ENCODE data around the gene PRKAG2.
A peak's percentile ranks its signal among the peaks of the same experiment; 100 is the strongest.

The PRKAG2 gene

DNA sequence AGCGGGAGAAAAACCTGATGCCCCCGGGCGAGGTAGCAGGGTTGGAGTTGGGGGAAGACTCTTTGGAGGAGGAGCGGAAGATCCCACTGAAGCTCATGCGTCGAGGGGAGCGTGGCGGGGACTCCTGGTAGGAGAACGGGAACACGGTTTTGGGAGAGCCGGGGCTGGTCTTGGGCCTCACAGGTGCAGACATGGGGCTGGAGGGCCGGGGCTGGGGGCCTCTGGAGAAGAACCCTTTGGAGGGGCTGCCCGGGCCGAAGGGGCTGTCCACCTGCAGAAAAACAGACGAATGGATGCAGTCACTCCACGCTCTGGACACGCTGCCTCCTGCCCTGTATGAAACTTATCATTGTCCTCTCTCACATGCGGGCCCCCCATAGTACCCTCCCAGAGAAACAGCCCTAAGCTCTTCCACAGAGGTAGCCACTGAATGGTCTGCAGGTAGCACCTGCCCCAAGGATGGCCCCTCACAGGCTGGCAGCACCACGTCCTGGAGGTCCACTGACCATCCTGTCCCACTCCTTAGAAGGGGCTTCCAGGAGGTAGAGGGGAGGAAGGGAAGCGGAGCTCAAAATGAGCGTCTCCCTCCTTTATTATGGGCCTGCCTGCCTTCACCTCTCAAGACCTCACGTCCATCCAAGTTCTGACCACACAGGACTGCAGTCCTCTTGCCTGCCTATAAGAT is 95.6 kb downstream of the PRKAG2 start:
- DNase-seq = no peak

DNA sequence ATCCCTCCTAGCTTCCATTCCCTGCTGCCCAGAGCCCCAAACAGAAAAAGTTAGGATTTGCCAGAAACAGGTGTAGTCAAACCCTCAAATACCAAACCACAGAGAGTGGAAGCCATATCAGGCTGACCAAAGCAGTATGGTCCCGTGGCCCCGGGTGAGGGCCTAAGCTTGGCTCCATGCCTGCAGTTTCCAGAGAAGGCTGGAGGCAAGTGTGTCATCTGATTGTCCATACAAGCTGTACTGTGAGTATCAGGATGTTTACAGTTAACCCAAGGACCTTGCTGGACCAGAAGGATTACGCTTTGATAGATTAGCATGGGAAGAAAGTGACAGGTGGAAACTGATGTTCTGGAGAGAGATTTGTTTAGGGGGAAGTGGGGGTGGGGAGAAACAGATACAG is 96.3 kb downstream of the PRKAG2 start:
- DNase-seq = no peak

DNA sequence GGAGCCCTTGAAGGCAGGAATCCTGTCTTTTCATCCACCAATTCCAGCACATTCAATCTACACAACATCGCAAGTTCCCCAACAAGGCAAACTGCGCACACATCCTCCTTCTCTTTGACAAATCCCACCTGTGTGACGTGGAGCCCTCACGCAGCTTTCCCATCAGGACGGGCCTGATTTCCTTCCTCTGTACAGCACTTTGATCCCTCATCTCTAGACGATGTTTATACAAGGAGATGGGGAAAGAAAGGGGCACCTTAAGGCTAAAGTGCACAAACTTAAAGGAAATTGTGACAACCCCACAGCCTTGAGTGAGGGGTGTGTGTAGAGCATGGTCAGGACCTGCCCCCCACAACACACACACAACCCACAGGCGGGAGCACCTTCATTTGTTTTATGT is 97.2 kb downstream of the PRKAG2 start:
- no peak for DNase-seq

DNA sequence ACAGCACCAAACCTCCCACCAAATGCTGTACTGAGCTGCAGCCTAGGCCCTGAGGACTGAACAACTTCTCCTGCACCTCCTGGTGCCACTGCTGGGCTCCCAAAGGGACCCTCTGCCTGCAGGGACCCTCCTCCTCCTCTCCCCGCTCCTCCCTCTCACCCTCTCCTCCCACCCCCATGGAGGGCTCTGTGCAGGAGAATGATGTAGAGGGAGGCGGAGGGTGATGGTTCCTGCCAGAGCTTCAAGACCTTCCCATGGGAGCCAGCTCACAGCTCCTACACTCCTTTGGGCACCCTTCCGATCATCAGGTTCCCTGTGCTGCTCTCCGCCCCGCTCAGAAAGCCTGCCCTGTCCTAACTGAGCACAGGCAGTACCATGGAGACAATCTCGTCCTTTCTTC is 97.7 kb downstream of the PRKAG2 start:
- DNase-seq = no peak

DNA sequence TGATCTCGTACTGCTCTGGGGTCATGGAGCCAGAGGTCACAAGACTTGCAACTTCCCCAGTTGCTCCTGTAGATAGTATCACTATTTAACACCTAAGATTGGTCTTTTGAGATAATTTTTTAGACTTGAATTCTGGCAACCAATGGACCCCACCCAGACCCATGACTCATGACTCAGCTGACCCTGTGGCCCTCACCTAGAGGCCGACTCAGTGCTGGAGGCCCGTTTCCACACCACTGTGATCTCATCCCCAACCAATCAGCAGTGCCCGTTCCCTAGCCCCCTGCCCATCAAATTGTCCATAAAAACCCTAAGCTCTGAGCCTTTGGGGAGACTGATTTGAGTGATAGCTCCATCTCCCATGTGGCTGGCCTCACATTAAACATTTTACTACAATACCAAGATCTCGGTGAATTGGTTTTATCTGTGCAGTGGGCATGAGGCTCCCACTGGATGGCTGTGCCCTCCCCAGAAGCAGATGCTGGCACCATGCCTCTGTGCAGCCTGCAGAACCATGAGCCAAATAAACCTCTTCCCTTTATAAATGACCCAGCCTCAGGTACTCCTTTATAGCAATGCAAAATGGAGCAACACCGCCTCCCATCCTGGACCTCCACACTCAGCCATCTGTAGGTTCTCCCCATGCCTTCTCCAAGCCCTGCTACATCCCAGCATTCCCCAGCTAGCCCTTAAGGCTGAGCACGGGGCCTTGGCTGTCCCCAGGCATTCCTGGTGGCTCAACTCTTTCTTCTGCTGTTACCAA is 98.8 kb downstream of the PRKAG2 start:
- DNase-seq = no peak

DNA sequence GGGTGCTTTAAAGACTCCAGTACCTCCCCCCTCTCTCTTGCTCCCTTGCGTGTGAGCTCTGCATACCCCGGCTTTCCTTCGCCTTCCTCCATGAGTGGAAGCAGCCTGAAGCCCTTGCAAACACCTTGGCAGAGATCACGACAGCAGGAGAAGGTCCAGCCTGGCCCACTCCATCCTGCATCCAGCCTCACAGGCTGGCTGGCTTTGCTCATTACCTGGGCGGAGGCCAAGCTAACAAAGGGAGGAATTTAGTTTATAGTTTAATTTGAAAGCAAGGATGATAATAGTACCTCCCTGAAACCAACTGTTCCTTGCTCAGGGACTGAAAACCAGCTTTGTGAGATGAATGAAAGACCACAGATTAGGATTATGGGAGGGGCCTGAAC is 99.4 kb downstream of the PRKAG2 start:
- no peak for DNase-seq

DNA sequence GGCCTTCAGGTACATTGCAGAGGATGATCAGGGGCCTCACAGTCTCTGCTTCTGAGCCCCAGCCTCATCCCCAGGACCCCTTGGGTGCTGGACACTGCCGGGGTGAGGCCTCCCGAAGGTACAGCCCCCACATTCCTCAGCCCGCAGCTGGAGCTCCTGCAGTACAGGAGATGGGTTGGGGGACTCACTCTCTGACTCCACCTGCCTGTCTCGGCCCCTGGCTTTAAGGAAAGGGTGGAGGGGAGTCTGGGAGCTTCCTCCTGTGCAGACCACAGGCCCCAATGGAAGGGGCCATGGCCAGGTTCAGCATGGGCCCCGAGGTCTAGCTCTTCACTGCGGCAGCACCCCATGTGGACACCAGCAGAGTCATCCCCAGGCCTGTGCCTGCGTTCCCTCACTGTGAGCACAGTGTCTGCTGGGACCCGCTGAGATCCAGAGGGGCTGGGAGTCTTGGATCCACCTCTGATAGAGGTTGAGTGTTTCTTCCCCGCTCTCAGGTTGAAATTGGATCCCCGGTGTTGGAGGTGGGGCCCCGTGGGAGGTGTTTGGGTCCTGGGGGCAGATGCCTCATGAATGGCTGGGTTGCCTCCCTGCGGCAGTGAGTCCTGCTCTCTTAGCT is 99.9 kb downstream of the PRKAG2 start:
- no peak for DNase-seq

DNA sequence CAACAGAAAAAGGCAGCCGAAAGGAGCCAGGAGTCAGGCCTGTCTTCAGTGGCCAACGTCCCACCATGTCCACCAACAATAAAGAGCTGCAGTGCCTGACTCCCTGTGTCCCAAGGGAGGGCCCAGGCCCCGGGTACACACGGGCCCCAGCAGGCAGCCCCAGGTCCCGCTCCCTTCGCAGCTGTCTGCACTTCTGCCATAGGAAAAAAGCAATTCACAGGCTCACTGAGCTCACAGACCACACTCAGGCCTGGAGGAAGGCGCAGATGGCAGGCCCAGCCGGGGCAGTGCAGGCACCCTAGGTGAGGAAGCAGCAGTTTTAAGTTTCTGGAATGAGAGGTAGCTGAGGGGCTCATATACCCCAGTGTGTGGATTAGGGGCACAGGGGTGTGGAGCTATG is 100.5 kb downstream of the PRKAG2 start:
- DNase-seq = no peak

DNA sequence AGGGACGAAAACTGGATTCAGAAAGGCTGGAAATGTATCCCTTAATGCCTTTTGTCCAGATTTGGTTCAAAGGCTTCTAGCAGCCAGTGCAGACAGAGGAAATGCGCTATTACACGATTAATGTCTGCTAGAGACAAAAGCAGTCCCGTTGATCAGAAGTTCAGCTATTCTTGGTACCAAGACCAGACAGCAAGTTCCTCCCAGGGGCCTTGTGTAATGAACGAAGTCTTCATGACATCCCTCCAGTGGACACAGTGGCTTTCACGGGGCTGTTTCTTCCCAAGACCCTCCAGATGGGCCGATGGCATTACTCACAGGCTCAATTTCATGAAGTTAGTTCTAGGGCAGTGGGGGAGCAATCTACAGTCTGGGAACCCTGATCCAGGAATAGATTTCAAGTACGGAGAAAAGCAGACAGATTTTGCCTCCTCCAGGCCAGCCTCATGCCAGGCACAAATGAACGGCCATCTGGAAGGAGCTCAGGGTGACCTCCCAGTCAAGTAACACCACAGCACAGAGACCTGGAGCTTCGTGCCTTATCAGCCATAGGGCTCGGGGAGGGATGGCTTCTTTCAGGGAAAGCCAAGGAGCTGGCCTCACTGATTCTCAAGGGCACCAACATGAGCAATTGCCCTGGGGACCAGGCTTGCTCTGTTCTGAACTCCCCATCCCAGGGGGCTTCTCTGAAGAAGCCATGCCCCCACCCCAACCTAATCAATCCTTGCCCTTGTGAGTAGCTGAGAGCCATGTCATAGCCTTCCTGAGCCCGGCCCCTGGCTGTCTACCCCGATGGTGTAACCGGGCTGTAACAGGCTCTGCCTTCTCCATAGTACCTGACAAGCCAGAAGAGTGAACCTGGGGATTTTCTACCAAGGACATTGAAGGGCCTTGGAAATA is 101.1 kb downstream of the PRKAG2 start:
- no peak for DNase-seq

DNA sequence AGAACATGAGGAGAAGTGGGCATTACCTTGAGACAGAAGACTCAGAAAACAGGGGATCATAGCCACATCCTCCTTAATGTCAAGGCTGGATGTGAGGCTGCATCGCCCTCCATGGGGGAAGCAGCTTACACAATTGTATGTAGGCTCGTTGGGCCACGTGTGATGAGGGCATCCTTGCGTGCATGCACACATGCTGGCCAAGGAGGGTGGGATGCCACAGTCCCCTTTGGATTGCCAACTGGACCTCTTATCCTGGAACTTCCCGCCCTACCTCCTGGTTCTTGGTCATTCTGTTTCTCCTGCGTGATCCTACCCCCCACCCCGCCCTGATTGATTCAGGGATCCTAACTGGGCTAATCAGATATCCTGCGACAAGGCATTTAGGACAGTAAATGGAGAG is 102.0 kb downstream of the PRKAG2 start:
- DNase-seq = no peak

DNA sequence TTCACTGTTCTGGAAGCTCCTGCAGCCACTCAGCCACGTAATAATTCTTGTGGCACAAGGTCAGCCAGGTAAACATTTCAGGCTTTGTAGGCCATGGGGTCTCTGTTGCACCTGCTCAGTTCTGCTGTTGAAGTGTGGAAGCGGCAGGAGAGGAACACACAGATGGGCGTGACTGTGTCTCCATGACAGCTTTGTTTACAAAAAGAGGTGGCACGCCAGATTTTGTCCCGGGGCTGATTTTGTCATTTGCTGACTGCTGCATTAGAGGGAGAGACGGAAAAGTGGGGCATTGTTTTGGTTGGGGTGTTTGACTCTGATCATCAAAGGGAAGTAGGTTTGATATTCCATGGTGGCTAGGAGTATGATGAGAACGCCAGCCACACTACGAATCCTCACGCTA is 103.1 kb downstream of the PRKAG2 start:
- no peak for DNase-seq

DNA sequence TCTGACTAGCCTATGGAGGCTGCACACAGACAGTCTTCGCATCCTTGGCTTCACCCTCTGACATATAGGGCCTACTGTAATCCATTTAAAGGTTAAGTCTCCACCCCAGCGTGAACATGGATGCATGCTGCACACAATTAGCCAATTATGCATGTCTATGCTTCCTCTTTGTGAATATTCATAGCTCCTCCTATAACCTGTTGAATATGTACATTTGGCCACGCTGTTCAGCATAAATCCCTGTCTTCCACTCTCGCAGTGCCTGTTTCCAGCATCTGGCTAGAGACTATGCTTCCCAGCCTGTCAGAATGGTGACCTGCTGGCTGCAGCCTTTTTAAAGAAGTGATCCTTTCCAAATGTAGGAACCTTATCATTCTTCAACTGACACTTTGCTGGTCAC is 106.7 kb downstream of the PRKAG2 start:
- no peak for DNase-seq

DNA sequence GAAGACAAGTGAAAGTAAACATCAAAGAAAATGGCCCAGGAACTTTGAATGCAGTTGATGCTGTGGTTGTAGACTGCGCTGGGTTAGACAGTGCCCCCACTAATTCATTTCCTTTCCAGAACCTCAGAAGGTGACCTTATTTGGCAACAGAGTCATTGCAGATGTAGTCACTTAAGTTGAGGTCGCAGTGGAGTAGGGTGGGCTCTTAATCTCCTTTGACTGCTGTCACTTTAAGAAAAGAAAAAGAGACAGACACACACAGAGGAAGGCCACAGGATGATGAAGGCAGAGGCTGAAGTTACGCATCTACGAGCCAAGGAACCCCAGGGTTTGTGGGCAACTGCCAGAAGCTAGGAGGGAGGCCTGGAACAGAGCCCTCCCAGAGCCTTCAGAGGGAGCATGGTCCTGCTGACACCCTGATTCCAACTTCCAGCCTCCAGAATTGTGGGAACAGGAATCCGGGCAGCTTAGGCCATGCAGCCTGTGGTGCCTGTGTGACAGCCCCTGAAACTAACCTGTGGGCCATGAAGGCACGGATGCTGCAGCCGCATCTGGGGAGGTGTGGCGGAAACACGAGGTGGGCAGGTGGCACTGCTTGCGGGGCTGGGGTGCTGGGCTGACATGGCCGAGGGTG is 107.6 kb downstream of the PRKAG2 start:
- DNase-seq = peak; percentile 77

DNA sequence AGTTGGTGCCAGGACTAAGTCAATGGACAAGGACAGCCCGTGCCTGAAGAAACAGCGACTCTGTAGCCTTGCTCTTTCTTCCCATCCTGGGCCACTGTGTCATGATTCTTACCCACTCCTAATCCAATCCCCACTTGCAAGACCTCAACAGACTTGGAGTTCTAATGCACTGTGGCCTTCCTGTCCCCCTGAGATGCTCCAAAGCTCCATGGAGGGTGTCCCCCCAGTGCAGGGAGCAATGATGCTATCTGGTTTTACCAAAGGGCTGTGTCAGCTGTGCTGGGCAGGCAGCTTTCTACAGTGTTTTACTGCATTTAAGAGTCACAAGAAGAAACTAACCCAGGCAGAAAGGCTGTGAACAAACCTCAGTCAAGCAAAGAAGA is 108.1 kb downstream of the PRKAG2 start:
- DNase-seq = no peak

DNA sequence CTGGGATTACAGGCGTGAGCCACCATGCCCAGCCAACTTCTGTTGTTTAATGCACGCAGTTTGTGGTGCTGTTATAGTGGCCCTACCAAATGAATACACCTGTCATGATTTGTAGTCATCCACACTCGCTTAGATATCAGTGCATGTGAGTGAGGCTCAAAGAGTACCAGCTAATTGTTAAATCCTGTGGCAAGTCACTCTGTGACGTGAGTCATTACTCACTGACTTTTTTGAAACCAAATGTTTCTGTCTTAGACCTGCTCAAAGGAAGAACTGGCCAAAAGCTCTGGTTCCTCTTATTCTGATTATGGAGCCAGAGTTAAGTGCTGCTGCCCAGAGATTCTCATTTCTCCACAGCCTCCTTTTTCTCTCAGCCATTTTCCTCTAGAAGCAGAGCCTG is 109.4 kb downstream of the PRKAG2 start:
- no peak for DNase-seq

DNA sequence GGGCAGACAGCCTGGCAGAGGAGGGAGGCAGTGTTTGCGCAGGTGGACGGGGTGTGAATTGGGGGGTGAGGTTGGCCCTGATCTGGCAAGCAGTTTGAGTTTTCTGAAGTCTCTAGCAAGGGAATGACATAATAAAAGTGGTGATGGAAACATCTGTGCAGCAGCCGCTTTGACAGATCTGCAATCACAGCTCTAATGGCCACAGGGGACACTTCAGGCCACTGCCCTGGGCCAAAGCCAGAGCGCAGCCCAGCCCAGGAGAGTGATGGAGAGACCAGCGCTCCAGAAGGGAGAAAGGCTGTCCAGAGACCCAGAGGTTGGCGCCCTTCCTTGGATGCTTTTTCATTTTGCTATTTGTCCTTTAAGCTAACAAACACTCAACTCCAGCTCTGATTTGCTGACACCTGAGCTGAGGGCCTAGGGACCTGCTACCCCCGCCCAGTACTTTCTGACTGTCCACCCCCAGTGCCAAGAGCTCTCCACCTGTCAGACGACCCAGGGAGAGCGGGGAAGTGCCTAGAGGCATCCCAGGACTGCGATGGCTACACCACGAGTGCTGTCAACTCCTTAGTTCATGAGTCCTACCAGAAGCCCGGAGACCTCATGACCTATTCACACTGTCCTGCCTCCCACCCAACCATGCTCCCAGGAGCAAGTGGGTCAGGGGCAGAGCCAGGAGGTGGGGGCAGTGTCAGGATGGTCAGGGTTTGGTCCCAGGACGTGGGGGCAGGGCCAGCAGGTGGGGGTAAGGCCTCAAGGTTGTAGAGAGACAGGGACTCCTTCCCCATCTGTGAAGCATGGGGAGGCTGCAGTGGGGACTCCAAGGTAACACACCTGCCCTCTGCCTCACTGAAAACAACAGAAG is 112.6 kb downstream of the PRKAG2 start:
- DNase-seq = no peak

DNA sequence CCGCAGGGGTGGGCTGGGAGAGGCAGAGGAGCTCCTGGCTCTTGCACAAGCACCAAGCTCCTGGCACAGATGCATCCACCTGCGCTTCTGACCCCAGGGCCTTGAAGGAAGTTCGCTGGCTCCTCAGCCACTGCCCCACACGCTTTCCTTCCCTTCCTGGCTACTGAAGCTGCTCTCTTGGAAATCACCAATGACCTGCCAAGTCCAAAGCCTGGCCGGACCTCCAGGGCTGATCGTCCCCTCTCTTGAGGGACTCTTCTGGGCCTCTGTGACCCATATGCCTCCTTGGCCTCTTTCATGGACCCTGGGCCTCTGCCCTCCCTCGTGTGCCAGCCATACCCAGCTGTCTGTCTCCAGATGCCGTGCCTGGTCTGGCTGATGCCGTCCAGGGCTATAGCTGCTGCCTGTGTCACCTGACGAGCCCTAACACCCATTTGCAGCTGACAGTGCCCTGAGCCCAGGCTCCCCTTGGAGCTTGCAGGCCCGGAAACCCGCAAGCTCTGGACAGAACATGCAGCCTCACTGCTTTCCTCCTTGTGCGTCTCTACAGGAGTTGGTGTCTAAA is 113.4 kb downstream of the PRKAG2 start:
- no peak for DNase-seq

DNA sequence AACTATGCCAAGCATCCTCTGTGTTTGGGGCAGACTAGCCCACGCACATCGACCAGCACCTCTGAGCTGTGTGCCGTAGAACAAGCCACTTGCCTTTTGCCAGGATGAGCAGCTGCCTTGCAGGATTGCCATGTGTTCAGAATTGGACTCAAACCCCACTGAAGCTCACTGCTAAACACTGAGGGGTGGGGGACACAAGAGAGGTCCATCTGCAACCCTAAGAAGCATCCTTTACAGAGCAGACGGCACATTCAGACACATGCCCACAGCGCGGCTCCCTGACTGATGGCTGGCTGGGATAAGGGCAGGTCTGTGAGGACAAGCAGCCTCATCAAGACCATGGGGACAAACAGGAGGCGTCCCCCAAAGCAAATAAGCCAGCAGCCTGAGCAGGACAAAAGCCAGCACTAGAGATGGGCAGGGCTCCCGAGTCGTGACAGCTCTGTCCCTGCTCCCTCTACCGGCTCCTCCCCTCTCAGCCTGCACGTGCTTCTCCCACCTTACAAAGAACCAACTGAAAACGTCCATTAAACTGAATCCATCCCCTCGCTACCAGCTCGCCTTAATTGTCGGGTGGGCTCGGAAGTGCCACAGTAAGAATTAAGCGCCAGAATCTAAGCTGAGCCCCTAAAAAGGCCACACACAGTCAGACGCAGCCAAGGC is 114.2 kb downstream of the PRKAG2 start:
- DNase-seq = no peak

DNA sequence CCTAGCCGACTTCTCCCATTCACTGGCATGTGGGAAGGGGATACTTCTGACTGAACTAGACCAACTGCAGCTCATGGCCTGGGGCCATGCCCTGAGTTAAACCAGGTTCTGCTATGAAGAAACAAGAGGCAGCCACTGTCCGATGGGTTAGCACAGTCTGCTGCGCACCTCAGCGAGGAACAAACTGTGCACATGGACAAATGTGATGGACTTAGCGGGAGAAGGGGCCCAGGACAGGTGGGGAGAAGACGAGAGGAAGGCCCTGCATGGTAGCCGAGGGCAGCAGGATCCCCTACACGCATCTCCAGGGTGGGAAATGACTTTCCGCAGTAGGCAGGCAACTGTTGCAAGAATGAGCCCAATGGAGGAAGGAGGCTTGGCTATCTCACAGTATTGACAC is 115.0 kb downstream of the PRKAG2 start:
- DNase-seq = no peak

DNA sequence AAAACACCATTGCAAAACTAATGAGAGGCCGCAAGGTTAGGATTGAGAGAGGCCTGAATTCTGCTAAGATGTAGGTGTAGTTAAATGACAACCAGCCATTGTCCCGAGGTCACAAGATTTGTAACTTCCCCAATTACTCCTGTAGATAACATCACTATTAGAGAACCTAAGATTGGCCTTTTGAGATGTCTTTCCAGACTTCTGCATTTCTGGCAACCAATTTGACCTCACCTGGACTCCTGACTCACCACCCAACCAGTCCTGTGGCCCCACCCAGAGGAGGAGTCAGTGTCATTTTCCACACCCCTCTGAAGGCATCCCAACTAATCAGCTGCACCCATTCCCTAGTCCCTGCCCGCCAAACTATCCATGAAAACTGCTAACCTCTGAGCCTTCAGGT is 115.7 kb downstream of the PRKAG2 start:
- DNase-seq = no peak

DNA sequence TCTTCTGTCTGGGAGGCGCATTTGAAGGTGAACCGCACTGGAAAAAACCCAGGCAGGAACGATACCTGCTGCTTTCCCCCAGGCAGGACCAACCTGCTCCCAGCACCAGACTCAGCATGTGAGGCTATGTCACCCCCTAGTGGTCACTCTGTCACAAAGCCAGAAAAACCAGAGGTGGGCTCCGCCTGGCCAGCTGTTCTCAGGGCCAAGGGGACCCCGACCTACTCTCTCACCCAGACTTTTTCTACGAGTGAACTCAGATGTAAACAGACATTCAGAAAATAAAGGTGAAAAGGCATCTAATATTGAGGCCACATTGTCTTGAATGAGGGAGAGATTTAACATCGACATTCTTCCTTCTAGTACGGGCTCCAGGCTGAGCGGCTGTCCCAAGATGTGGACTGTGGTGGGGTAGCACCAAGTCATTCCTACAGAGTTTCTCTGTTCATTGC is 117.3 kb downstream of the PRKAG2 start:
- peak; percentile 74 for DNase-seq
